NCI-H510A treated with DMSO at 0.1 percent for 48 hours (cell line): ENCODE data around the gene CDH23.

Source experiments
- DNase-seq: peaks from one replicate; lab custom pipeline; 2025; lab: John Stamatoyannopoulos, UW

Gene CDH23

GRCh38 chr10:71564194-71564820 lies 167.6 kb downstream of the CDH23 start:
- peak; percentile 16 for DNase-seq

- DNase-seq = no peak
Observed at GRCh38 chr10:71565284-71566000, 168.7 kb downstream of the CDH23 start.

GRCh38 chr10:71567006-71567405 lies 170.3 kb downstream of the CDH23 start:
- no peak for DNase-seq

GRCh38 chr10:71568896-71569492 lies 172.3 kb downstream of the CDH23 start:
- DNase-seq = no peak

GRCh38 chr10:71569775-71570588 lies 173.3 kb downstream of the CDH23 start:
- peak; percentile 69 for DNase-seq

GRCh38 chr10:71571460-71572175 lies 174.9 kb downstream of the CDH23 start:
- no peak for DNase-seq

- DNase-seq = no peak
Observed at GRCh38 chr10:71572962-71573361, 176.2 kb downstream of the CDH23 start.

GRCh38 chr10:71573562-71574518 lies 177.1 kb downstream of the CDH23 start:
- DNase-seq = no peak

- DNase-seq = no peak
Observed at GRCh38 chr10:71575451-71575850, 178.7 kb downstream of the CDH23 start.

GRCh38 chr10:71575934-71576801 lies 179.4 kb downstream of the CDH23 start:
- DNase-seq = peak; percentile 79

- DNase-seq = no peak
Observed at GRCh38 chr10:71576842-71577241, 180.1 kb downstream of the CDH23 start.

- DNase-seq = no peak
Observed at GRCh38 chr10:71577345-71577744, 180.6 kb downstream of the CDH23 start.

- DNase-seq = no peak
Observed at GRCh38 chr10:71578069-71578468, 181.3 kb downstream of the CDH23 start.

- DNase-seq = no peak
Observed at GRCh38 chr10:71579668-71580067, 182.9 kb downstream of the CDH23 start.

- no peak for DNase-seq
Observed at GRCh38 chr10:71580415-71580814, 183.7 kb downstream of the CDH23 start.

- no peak for DNase-seq
Observed at GRCh38 chr10:71580926-71581325, 184.2 kb downstream of the CDH23 start.

- DNase-seq = no peak
Observed at GRCh38 chr10:71581376-71581775, 184.7 kb downstream of the CDH23 start.

GRCh38 chr10:71582019-71582418 lies 185.3 kb downstream of the CDH23 start:
- DNase-seq = no peak
